Upper lobe of left lung (tissue), 4 donors: ENCODE measurements around the gene LHX5.

Experiments
- EP300 ChIP-seq, 4 donors: sonication (generic); formaldehyde crosslinking; IDR thresholded peaks; one replicate each; pipeline ENCODE4 v1.5.1; 2017; ENCODE audit warnings: antibody characterized with exemption in 4 of 4, control low read depth in 2 of 4
- POLR2A ChIP-seq, 4 donors: fragments of 450-650 bp; IDR thresholded peaks; one replicate each; pipeline ENCODE4 v1.5.1; 2016 to 2017; ENCODE audit warnings: antibody characterized with exemption in 4 of 4, mild to moderate bottlenecking in 2 of 4
- POLR2AphosphoS5 ChIP-seq, 2 donors: sonication (generic); formaldehyde crosslinking; IDR thresholded peaks; one replicate each; pipeline ENCODE4 v1.5.1; 2017; ENCODE audit warnings: antibody characterized with exemption in 2 of 2
- TF ChIP-seq, protein P1 (sequence below), 6 experiments: fragments of 450-650 bp in 4 of 6; fragments of 200-600 bp in 2 of 6; sonication (generic) in 2 of 6; IDR thresholded peaks; one replicate each; pipeline ENCODE4 v1.5.1; 2016 to 2019; ENCODE audit warnings: antibody characterized with exemption in 6 of 6

DNA sequence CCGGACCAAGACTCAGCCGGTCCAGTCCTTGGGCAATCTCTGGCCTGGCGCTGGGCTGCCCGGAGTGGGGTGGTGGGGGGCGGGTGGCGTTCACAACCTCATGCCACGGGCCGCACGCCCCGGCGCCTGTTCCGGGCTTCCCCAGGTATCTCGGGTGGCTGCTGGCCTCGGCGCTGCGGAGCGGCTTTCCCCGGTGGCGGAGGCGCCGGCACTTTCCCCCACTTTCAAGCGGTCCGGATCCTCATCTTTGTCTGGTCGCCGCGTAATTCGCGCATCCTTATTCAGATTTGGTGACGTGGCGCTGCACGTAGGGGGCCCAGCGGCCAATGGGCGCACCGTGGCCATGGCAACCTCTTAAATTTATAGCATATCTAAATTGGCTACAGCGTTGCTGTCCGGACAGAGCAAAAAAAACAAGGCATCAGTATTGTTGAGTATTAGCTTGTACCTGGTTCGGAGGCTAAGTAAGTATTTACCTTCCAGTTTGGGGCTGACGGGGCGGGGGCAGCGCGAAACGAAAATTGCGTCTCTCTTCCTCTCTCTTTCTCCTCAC lies at the start of gene LHX5:
- TF ChIP-seq, protein P1, sequence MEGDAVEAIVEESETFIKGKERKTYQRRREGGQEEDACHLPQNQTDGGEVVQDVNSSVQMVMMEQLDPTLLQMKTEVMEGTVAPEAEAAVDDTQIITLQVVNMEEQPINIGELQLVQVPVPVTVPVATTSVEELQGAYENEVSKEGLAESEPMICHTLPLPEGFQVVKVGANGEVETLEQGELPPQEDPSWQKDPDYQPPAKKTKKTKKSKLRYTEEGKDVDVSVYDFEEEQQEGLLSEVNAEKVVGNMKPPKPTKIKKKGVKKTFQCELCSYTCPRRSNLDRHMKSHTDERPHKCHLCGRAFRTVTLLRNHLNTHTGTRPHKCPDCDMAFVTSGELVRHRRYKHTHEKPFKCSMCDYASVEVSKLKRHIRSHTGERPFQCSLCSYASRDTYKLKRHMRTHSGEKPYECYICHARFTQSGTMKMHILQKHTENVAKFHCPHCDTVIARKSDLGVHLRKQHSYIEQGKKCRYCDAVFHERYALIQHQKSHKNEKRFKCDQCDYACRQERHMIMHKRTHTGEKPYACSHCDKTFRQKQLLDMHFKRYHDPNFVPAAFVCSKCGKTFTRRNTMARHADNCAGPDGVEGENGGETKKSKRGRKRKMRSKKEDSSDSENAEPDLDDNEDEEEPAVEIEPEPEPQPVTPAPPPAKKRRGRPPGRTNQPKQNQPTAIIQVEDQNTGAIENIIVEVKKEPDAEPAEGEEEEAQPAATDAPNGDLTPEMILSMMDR (IDR thresholded peaks at IDR 0.05): no peak
- TF ChIP-seq POLR2AphosphoS5 (IDR thresholded peaks at IDR 0.05) (no peak), POLR2A (IDR thresholded peaks at IDR 0.05) (no peak), EP300 (IDR thresholded peaks at IDR 0.05) (no peak)
